Measurements from ENCODE around the gene FOXJ3. TPM values are rescaled to one million over a fixed set of nuclear protein-coding genes. Genes with fewer than 3 reads are reported as not detected.

FOXJ3 gene
- total and polyA plus RNA-seq, 2 of the 4 experiments (the other 2 are of a cell fraction): 16.7 to 30.5 TPM

DNA sequence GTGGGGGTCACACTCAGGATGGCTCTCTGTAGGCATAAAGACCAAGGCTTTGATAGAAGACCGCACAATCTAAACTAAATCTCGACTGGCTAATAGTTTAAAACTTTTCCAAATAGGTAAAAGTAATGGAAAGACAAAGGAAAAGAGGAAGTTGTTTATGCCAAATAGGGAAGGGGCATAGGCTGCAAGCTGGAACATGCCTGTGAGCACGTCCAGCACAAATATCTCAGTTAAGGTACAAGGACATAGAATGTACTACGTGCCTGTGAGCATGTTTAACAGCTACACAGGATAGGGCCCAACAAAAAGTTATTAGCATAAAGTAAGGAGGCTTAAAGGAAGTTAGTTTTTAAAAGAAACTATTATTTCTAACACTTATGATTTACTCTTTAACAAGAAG lies 142.9 kb downstream of the FOXJ3 start:
- no peaks in the 10 kb centered on the region for H3K4me1 ChIP-seq (ENCODE audit: control insufficient read depth, insufficient read depth, low read length)
- no peak overlapping the region for H2BK5ac ChIP-seq (ENCODE audit: low read depth, low read length, poor library complexity, severe bottlenecking)
- H3K18ac ChIP-seq (ENCODE audit: low read depth, low read length): no peak overlapping the region
- H3K23ac ChIP-seq (ENCODE audit: low read depth, low read length): no peak overlapping the region
- H3K4me2 ChIP-seq (ENCODE audit: low read depth, low read length): no peak overlapping the region
- no peak for TF ChIP-seq CEBPB (IDR thresholded peaks at IDR 0.05; ENCODE audit: low read depth, low read length)
- no peak for TF ChIP-seq CTCF (conservative IDR thresholded peaks at IDR 0.05; ENCODE audit: low read depth, low read length)
- no peak for TF ChIP-seq RFX5 (IDR thresholded peaks at IDR 0.05; ENCODE audit: low read depth, low read length)
- no peak for TF ChIP-seq POLR2A (IDR thresholded peaks at IDR 0.05; ENCODE audit: low read depth, low read length)
- no peak for TF ChIP-seq BHLHE40 (IDR thresholded peaks at IDR 0.05; ENCODE audit: low read depth, low read length)
- no peak for TF ChIP-seq MAZ (IDR thresholded peaks at IDR 0.05; ENCODE audit: borderline replicate concordance, low read depth, low read length)
- no peak for TF ChIP-seq CHD1 (IDR thresholded peaks at IDR 0.05; ENCODE audit: low read depth, low read length)
- TF ChIP-seq USF2 (IDR thresholded peaks at IDR 0.05; ENCODE audit: low read depth, low read length): no peak
- no peak for TF ChIP-seq RAD21 (IDR thresholded peaks at IDR 0.05; ENCODE audit: low read length)
- no TSS peak for BruUV-seq (replicated peaks)
- H3K9ac ChIP-seq (ENCODE audit: low read depth, low read length): no peak overlapping the region
- no peak overlapping the region for H3K4ac ChIP-seq (ENCODE audit: low read depth, low read length)
- no peak overlapping the region for H4K8ac ChIP-seq (ENCODE audit: low read depth in 2 of 2, low read length in 2 of 2)
- DNase-seq (no peak), ATAC-seq (ENCODE audit: low read depth) (no peak)
- H3K27ac ChIP-seq (ENCODE audit: insufficient read depth, low read length): no peak overlapping the region
- H2AK9ac ChIP-seq (replicated peaks; ENCODE audit: low read depth, low read length, poor library complexity): no peak overlapping the region
- CTCF ChIA-PET: no interaction called here
- no peak overlapping the region for H2BK20ac ChIP-seq (ENCODE audit: low read depth, low read length)
- H3K79me1 ChIP-seq (ENCODE audit: low read depth in 1 of 2, low read length in 2 of 2): peaks cover 7 to 10% of the 10 kb centered on the region in 2 experiments; a peak in 3 of 4 replicates
- H2BK120ac ChIP-seq (ENCODE audit: low read depth, low read length): no peak overlapping the region
- intact Hi-C loops (cut with micrococcal nuclease): loop anchor here (5.0 kb wide), 1 partner anchor 140 kb away; no protein-coding TSS in a partner anchor
- H3K14ac ChIP-seq (replicated peaks; ENCODE audit: low read depth, low read length): no peak overlapping the region
- H3K9me3 ChIP-seq (ENCODE audit: control insufficient read depth, insufficient read depth, low read length): no peaks in the 10 kb centered on the region
- H3K56ac ChIP-seq (ENCODE audit: extremely low read depth, insufficient read depth, low read length): no peak overlapping the region
- no peak overlapping the region for H4K5ac ChIP-seq (ENCODE audit: low read depth, low read length)
- no peaks in the 10 kb centered on the region for H3K27me3 ChIP-seq (ENCODE audit: control insufficient read depth, insufficient read depth, low read length)
- POLR2A ChIA-PET (ENCODE audit: unreplicated experiment): no interaction called here
- in situ Hi-C loops (cut with MboI; ENCODE audit: low sequenced_read_pairs): no loop called here
- no peak overlapping the region for H2AK5ac ChIP-seq (ENCODE audit: low read depth, low read length)
- H3K36me3 ChIP-seq (ENCODE audit: control insufficient read depth, insufficient read depth, low read length): peaks cover 9% of the 10 kb centered on the region
- dilution Hi-C loops (cut with HindIII; ENCODE audit: low sequenced_read_pairs, unreplicated experiment): no loop called here
- no peaks in the 10 kb centered on the region; the same call in 1 of the 2 replicates for H4K20me1 ChIP-seq (ENCODE audit: insufficient read depth, low read length)
- WGBS, 2 experiments (ENCODE audit: extremely low coverage in 2 of 2, insufficient read length in 1 of 2): 100% methylated on average over 1 of the region's 4 CpGs; no CpG with 5 or more reads in 1 of the 2 experiments
- peaks cover 3% of the 10 kb centered on the region; the same call in 1 of the 2 replicates for H3K9me1 ChIP-seq (ENCODE audit: insufficient read depth, low read length)
- no peak overlapping the region for H4K91ac ChIP-seq (ENCODE audit: insufficient read depth, low read depth, low read length)
- H3K4me3 ChIP-seq (ENCODE audit: insufficient read depth, low read depth, low read length): no peak overlapping the region
- no peak overlapping the region for H2AFZ ChIP-seq (replicated peaks; ENCODE audit: low read length, poor library complexity)
- no peak overlapping the region for H2BK15ac ChIP-seq (ENCODE audit: low read depth, low read length)

All from IMR-90 (cell line).